ENCODE results near the gene SUPT16H.
"Not testable (repeated sequence)": the region's sequence is repeated elsewhere in the genome, so short reads cannot be mapped to it uniquely, and the experiment has no call there.

The SUPT16H gene

DNA sequence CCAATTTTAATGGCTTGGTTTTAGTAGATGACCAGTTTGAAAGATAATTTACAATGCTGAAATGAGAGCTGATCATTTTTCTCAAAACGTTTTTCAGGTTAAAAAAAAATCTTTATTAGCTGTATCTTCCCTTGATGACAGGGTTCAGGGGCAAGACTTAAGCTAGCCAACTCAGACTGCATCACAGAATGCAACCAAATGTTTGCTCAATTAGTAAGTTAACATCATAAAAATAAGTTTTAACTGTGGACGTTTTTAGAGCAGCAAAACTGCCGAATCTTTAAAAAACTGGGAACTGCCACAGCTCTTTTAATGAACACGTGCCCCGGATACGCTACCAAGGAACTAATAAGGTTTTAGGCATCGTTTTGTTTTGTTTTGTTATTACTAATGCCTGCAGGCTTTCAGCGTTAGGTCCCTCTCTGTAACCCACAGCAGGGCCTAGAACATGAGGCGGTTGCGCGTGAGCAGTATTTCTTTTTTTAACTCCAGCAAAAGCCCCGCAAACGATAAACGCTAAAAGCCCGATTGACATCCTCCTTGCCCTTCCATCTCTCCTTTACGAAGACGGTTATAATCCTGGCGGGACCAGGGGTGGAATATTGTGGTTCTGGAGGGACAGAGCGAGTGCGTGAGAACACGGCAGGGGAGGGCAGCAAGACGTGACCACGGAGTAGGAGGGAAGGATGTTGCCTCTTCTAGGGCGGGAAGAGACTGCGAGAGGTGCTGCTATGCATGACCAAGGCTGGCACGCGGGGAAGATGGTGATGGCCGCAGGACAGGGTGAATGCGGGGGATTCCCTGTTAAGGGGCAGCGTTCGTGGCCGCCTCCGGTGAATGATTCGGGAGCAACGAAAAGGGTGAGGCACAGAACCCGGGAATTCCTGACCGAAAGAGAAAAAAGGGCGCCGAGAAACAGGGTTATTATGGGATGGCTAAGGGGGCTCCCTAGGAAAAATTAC, 652 bp downstream of the SUPT16H start:
- H3K27ac Mint-ChIP-seq: peak overlapping the region; percentile 96
- H3K27me3 Mint-ChIP-seq (ENCODE audit: low read depth): no peaks in the 10 kb centered on the region
- H3K36me3 Mint-ChIP-seq (ENCODE audit: low read depth): peaks cover 13% of the 10 kb centered on the region
- peaks cover 28% of the 10 kb centered on the region for H3K4me1 Mint-ChIP-seq (ENCODE audit: low read depth)
- H3K9me3 Mint-ChIP-seq: no peaks in the 10 kb centered on the region
- H3K4me3 Mint-ChIP-seq: peak overlapping the region; percentile 97

- Mint-ChIP-seq H3K4me3 (peak overlapping the region; percentile 79), H3K4me1 (ENCODE audit: low read depth) (peaks cover 33% of the 10 kb centered on the region), H3K9me3 (no peaks in the 10 kb centered on the region), H3K27ac (peak overlapping the region; percentile 65), H3K27me3 (ENCODE audit: low read depth) (no peaks in the 10 kb centered on the region), H3K36me3 (ENCODE audit: low read depth) (peaks cover 12% of the 10 kb centered on the region)
Observed at GRCh38 chr14:21382095-21382494, 1.7 kb downstream of the SUPT16H start.

DNA sequence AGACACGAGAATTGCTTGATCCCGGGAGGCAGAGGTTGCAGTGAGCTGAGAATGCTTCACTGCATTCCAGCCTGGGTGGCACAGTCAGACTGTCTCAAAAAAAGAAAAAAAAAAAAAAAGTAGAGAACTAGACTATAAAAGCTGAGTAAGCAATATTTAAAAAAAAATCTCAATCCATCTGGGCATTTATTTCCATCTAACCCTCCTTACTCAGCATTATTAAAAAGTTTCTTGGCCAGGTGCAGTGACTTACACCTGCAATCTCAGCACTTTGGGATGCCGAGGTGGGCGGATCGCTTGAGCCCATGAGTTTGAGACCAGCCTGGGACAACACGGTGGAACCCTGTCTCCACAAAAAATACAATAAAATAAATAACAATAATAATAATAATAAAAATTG, 4.5 kb downstream of the SUPT16H start:
- no peak overlapping the region for H3K27ac Mint-ChIP-seq
- H3K9me3 Mint-ChIP-seq: no peaks in the 10 kb centered on the region
- no peaks in the 10 kb centered on the region for H3K27me3 Mint-ChIP-seq (ENCODE audit: low read depth)
- H3K36me3 Mint-ChIP-seq (ENCODE audit: low read depth): peaks cover 5% of the 10 kb centered on the region
- no peak overlapping the region for H3K4me3 Mint-ChIP-seq
- H3K4me1 Mint-ChIP-seq (ENCODE audit: low read depth): peaks cover 34% of the 10 kb centered on the region

DNA sequence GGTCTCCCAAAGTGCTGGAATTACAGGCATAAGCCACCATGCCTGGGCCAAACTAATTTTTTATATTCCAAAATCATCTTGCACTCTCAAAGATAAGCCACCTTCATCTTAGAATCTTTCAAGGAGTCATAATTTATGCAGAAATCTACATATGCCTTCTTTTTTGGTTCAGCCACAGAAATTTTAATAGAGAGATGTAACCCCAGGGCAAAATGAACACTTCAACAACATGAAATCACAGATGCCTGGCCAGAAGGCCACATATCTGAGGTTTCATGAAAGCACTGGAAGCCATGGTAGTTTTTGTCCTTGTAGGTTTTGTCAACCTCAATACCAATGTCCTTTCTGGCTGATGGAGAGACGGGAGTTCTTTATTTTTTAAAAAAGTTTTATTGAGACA, 9.8 kb downstream of the SUPT16H start:
- H3K4me3 Mint-ChIP-seq: no peak overlapping the region
- no peak overlapping the region for H3K27ac Mint-ChIP-seq
- H3K27me3 Mint-ChIP-seq (ENCODE audit: low read depth): no peaks in the 10 kb centered on the region
- peaks cover 16% of the 10 kb centered on the region for H3K4me1 Mint-ChIP-seq (ENCODE audit: low read depth)
- H3K36me3 Mint-ChIP-seq (ENCODE audit: low read depth): peaks cover 17% of the 10 kb centered on the region
- no peaks in the 10 kb centered on the region for H3K9me3 Mint-ChIP-seq

DNA sequence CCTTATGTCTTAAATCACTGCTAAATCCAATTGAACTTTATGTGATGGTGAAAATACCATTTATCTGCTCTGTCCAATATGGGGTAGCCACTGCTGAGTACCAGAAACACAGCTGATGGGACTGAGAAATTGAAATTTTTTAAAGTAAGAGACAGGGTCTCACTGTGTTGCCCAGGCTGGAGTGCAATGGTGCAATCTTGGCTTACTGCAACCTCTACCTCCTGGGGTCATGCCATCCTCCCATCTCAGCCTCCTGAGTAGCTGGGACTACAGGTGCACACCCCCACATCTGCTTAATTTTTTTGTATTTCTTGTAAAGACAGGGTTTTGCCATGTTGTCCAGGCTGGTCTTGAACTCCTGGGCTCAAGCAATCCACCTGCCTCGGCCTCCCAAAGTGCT, 11.0 kb downstream of the SUPT16H start:
- not testable (repeated sequence) for H3K9me3 Mint-ChIP-seq; H3K27me3 Mint-ChIP-seq (ENCODE audit: low read depth); H3K27ac Mint-ChIP-seq; H3K4me3 Mint-ChIP-seq
- Mint-ChIP-seq H3K4me1 (ENCODE audit: low read depth) (peaks cover 12% of the 10 kb centered on the region), H3K36me3 (ENCODE audit: low read depth) (peaks cover 27% of the 10 kb centered on the region)

GRCh38 chr14:21369949-21370679, 13.7 kb downstream of the SUPT16H start:
- Mint-ChIP-seq H3K27ac (no peak overlapping the region), H3K4me3 (no peak overlapping the region), H3K4me1 (ENCODE audit: low read depth) (peaks cover 6% of the 10 kb centered on the region), H3K36me3 (ENCODE audit: low read depth) (peaks cover 39% of the 10 kb centered on the region), H3K27me3 (ENCODE audit: low read depth) (no peaks in the 10 kb centered on the region), H3K9me3 (no peaks in the 10 kb centered on the region)

DNA sequence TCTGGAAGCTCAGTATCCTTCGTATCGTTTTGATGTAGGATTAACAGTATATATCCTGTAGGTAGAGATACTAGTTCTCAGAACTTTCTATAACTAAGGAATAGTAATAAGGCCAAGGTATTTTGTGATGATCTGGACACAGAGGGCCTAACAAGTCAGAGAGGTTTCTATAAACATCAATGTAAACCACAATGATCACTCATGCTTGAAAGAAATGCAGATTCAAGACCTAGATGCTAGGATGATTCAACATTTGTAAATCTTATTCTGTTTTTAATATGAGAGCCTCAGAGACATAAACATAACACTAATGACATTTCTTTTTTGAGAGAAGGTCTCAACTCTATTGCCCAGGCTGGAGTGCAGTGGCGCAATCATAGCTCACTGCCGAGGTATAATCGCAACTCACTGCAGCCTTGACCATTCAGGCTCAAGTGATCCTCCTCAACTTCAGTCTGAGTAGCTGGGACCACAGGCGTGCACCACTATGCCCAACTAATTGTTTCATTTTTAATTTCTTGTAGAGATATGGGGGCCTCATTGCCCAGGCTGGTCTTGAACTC, 16.2 kb downstream of the SUPT16H start:
- Mint-ChIP-seq H3K4me1 (ENCODE audit: low read depth) (peaks cover 4% of the 10 kb centered on the region), H3K36me3 (ENCODE audit: low read depth) (peaks cover 53% of the 10 kb centered on the region), H3K27ac (no peak overlapping the region), H3K9me3 (no peaks in the 10 kb centered on the region), H3K27me3 (ENCODE audit: low read depth) (no peaks in the 10 kb centered on the region), H3K4me3 (no peak overlapping the region)

DNA sequence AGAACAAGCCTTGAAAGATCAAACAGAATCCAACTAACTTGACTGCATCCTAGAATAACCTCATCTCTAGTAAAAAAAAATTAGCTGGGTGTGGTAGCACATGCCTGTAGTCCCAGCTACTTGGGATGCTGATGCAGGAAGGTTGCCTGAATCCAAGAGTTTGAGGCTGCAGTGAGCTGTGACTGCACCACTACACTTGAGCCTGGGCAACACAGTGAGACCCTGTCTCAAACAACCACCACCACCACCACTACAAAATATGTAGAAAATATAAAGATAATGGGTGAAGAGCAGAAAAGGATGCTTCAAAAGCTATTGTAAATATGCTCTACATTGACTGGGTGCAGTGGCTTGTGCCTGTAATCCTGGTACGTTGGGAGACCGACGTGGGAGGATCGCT, 27.3 kb downstream of the SUPT16H start:
- no peak overlapping the region for H3K4me3 Mint-ChIP-seq
- peaks cover 68% of the 10 kb centered on the region for H3K36me3 Mint-ChIP-seq (ENCODE audit: low read depth)
- H3K4me1 Mint-ChIP-seq (ENCODE audit: low read depth): peaks cover 5% of the 10 kb centered on the region
- H3K27ac Mint-ChIP-seq: no peak overlapping the region
- no peaks in the 10 kb centered on the region for H3K9me3 Mint-ChIP-seq
- H3K27me3 Mint-ChIP-seq (ENCODE audit: low read depth): no peaks in the 10 kb centered on the region

- Mint-ChIP-seq H3K36me3 (ENCODE audit: low read depth) (peaks cover 50% of the 10 kb centered on the region), H3K9me3 (no peaks in the 10 kb centered on the region), H3K27ac (peak overlapping the region; percentile 39), H3K4me1 (ENCODE audit: low read depth) (peaks cover 5% of the 10 kb centered on the region), H3K4me3 (no peak overlapping the region), H3K27me3 (ENCODE audit: low read depth) (no peaks in the 10 kb centered on the region)
Observed at GRCh38 chr14:21352587-21352986, 31.2 kb downstream of the SUPT16H start.

- Mint-ChIP-seq H3K27ac (no peak overlapping the region), H3K4me1 (ENCODE audit: low read depth) (peaks cover 5% of the 10 kb centered on the region), H3K36me3 (ENCODE audit: low read depth) (peaks cover 37% of the 10 kb centered on the region)
Observed at GRCh38 chr14:21350539-21350938, 33.3 kb downstream of the SUPT16H start.

GRCh38 chr14:21347201-21347600, 36.6 kb downstream of the SUPT16H start:
- H3K9me3 Mint-ChIP-seq: no peaks in the 10 kb centered on the region

More at GRCh38 chr14:21350539-21350938, 33.3 kb downstream of the SUPT16H start:
- H3K4me3 Mint-ChIP-seq: no peak overlapping the region
- H3K9me3 Mint-ChIP-seq: no peaks in the 10 kb centered on the region
- peaks cover 5% of the 10 kb centered on the region for H3K27me3 Mint-ChIP-seq (ENCODE audit: low read depth)

GRCh38 chr14:21346532-21347135, 37.2 kb downstream of the SUPT16H start:
- peaks cover 8% of the 10 kb centered on the region for H3K36me3 Mint-ChIP-seq (ENCODE audit: low read depth)
- peaks cover 4% of the 10 kb centered on the region for H3K4me1 Mint-ChIP-seq (ENCODE audit: low read depth)
- H3K27ac Mint-ChIP-seq: no peak overlapping the region
- peaks cover 5% of the 10 kb centered on the region for H3K27me3 Mint-ChIP-seq (ENCODE audit: low read depth)
- H3K4me3 Mint-ChIP-seq: no peak overlapping the region
- H3K9me3 Mint-ChIP-seq: no peaks in the 10 kb centered on the region

More at GRCh38 chr14:21347201-21347600, 36.6 kb downstream of the SUPT16H start:
- no peak overlapping the region for H3K4me3 Mint-ChIP-seq
- no peak overlapping the region for H3K27ac Mint-ChIP-seq
- peaks cover 4% of the 10 kb centered on the region for H3K4me1 Mint-ChIP-seq (ENCODE audit: low read depth)
- H3K36me3 Mint-ChIP-seq (ENCODE audit: low read depth): peaks cover 13% of the 10 kb centered on the region
- peaks cover 5% of the 10 kb centered on the region for H3K27me3 Mint-ChIP-seq (ENCODE audit: low read depth)

- Mint-ChIP-seq H3K36me3 (ENCODE audit: low read depth) (no peaks in the 10 kb centered on the region), H3K4me3 (no peak overlapping the region), H3K27ac (no peak overlapping the region)
Observed at GRCh38 chr14:21343035-21343794, 40.6 kb downstream of the SUPT16H start.

More at GRCh38 chr14:21343035-21343794, 40.6 kb downstream of the SUPT16H start:
- Mint-ChIP-seq H3K4me1 (ENCODE audit: low read depth) (peaks cover 4% of the 10 kb centered on the region), H3K9me3 (no peaks in the 10 kb centered on the region), H3K27me3 (ENCODE audit: low read depth) (peaks cover 5% of the 10 kb centered on the region)

Measured in T-helper 1 cell treated with Interleukin-12 subunit alpha and Interleukin-12 subunit beta and Interleukin-4 antibody, amounts not matched to agents 30 μg/mL and 1 μg/mL, for 36 hours (primary cell).